ENCODE results near the gene ANXA4. TPM values are rescaled to one million over a fixed set of nuclear protein-coding genes. Genes with fewer than 3 reads are reported as not detected.
A peak's percentile ranks its signal among the peaks of the same experiment; 100 is the strongest.

ANXA4 gene
- total RNA-seq, 4 donors from 2014 or later: 33.3 to 125 (median 99.4) TPM

GRCh38 chr2:69694894-69695849 lies 46.8 kb upstream of the ANXA4 start:
- intact Hi-C loops (cut with DNase I; ENCODE audit: low total_unique reads): no loop called here
- peak overlapping the region; percentile 6 to 35 (median 7) for H3K27ac ChIP-seq
- WGBS, 2 donors (ENCODE audit: low coverage in 1 of 2): 49 to 68% methylated on average over 7 to 12 of the region's 12 CpGs

GRCh38 chr2:69695850-69696216 lies 46.1 kb upstream of the ANXA4 start:
- Histone ChIP-seq H3K27me3 (no peaks in the 10 kb centered on the region), H3K27ac (no peak overlapping the region), H3K9me3 (no peaks in the 10 kb centered on the region), H3K36me3 (no peaks in the 10 kb centered on the region), H3K4me1 (peaks cover 0 to 13% (median 10%) of the 10 kb centered on the region in 4 donors), H3K4me3 (no peak overlapping the region)
- in situ Hi-C loops (cut with MboI; ENCODE audit: low pct_ligation_motif_present in 1 of 4, low pct_unique_long_range_greater_than_20kb in 1 of 4, low sequenced_read_pairs in 3 of 4): no loop called here
- intact Hi-C loops (cut with DNase I; ENCODE audit: low total_unique reads): no loop called here
- TF ChIP-seq CTCF (IDR thresholded peaks at IDR 0.05) (no peak), POLR2AphosphoS5 (IDR thresholded peaks at IDR 0.05) (no peak), EP300 (IDR thresholded peaks at IDR 0.05; ENCODE audit: low read depth) (no peak), POLR2A (IDR thresholded peaks at IDR 0.05) (no peak)
- 72 to 82% methylated on average over 2 of the region's 2 CpGs for WGBS, 2 donors (ENCODE audit: low coverage in 1 of 2)
- no peak for DNase-seq

More at GRCh38 chr2:69694894-69695849, 46.8 kb upstream of the ANXA4 start:
- no peak for DNase-seq
- in situ Hi-C loops (cut with MboI; ENCODE audit: low pct_ligation_motif_present in 1 of 4, low pct_unique_long_range_greater_than_20kb in 1 of 4, low sequenced_read_pairs in 3 of 4): no loop called here
- H3K4me3 ChIP-seq: no peak overlapping the region
- no peak for TF ChIP-seq CTCF (IDR thresholded peaks at IDR 0.05)
- TF ChIP-seq POLR2A (IDR thresholded peaks at IDR 0.05): no peak
- no peak for TF ChIP-seq EP300 (IDR thresholded peaks at IDR 0.05; ENCODE audit: low read depth)
- TF ChIP-seq POLR2AphosphoS5 (IDR thresholded peaks at IDR 0.05): no peak
- H3K27me3 ChIP-seq: no peaks in the 10 kb centered on the region
- H3K36me3 ChIP-seq: no peaks in the 10 kb centered on the region
- H3K4me1 ChIP-seq: peaks cover 0 to 13% (median 10%) of the 10 kb centered on the region in 4 donors
- no peaks in the 10 kb centered on the region for H3K9me3 ChIP-seq

DNA sequence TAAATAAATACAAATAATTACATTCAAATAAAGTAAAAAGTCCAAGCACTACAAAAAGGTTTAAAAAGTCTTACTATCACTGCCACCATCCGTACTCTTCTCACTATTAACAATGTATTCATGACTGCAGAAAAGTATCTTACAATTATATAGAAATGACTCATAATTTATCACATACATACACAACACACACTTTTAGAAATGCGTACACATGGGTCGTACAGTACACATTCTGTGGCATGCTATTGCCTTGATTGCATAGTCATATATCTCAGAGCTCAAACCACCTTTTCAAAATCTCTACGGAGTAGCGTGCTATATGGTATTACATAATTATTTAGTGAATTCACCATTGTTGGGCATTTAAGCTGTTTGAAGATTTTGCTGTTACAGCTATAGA lies 41.6 kb upstream of the ANXA4 start:
- Histone ChIP-seq H3K4me3 (no peak overlapping the region), H3K9me3 (no peaks in the 10 kb centered on the region)

More for the DNA sequence above, 41.6 kb upstream of the ANXA4 start:
- TF ChIP-seq CTCF (IDR thresholded peaks at IDR 0.05) (no peak), POLR2A (IDR thresholded peaks at IDR 0.05) (no peak), EP300 (IDR thresholded peaks at IDR 0.05; ENCODE audit: low read depth) (no peak), POLR2AphosphoS5 (IDR thresholded peaks at IDR 0.05) (no peak)
- Histone ChIP-seq H3K4me1 (peaks cover 0 to 5% (median 0%) of the 10 kb centered on the region in 4 donors), H3K36me3 (no peaks in the 10 kb centered on the region), H3K27me3 (no peaks in the 10 kb centered on the region), H3K27ac (no peak overlapping the region)
- in situ Hi-C loops (cut with MboI; ENCODE audit: low pct_ligation_motif_present in 1 of 4, low pct_unique_long_range_greater_than_20kb in 1 of 4, low sequenced_read_pairs in 3 of 4): loop anchor here in 2 of 4 donors (10.0 to 25.0 kb wide), 2 partner anchors 46 to 138 kb away; no protein-coding TSS in a partner anchor
- WGBS, 2 donors (ENCODE audit: low coverage in 1 of 2): 87 to 89% methylated on average over 4 to 5 of the region's 5 CpGs
- no peak for DNase-seq
- intact Hi-C loops (cut with DNase I; ENCODE audit: low total_unique reads): no loop called here
